ENCODE measurements around the gene LRP1B. TPM values are rescaled to one million over a fixed set of nuclear protein-coding genes. Genes with fewer than 3 reads are reported as not detected.
"Not testable (repeated sequence)": the region's sequence is repeated elsewhere in the genome, so short reads cannot be mapped to it uniquely, and the experiment has no call there.

Gene LRP1B
- total RNA-seq, 2 experiments from 2014 or later = not detected

DNA sequence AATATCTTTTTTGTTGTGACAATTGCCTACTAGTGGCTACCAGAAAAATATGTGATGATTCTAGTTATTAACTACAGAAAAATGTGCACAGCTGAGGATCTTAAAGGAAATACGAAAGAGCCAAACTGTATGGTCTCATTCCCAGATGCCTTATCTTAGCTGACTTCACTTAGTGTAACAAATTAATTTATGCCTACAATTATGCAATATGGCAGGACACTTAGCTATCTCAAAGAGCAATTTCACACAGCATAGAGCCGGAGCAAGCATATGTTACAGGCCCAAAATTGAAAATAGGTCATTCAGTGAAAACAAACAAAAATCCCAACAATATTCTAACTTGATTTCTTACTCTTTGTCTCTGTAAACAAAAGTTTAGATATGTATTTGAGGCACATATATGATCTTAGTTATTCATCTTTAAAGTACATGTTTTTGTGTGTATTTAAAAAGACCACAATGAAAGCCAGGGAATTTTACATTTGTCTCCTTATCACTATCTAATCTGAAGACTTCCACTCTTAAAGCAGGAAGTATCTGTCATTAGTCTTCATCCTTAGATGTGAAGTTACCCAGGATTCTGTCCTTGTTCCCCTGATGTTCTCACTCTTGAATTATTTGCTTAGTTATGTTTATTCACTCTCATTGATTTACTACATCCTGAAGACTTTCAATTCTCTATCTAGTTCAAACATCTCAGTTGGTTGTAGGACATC is 1771.6 kb downstream of the LRP1B start:
- intact Hi-C loops (cut with micrococcal nuclease) = no loop called here
- Mint-ChIP-seq H3K27me3 (no peaks in the 10 kb centered on the region), H3K36me3 (no peaks in the 10 kb centered on the region), H3K27ac (no peak overlapping the region), H3K4me3 (no peak overlapping the region), H3K9me3 (peaks cover 8% of the 10 kb centered on the region), H3K4me1 (ENCODE audit: low read depth) (no peaks in the 10 kb centered on the region)
- DNase-seq = no peak
- POLR2A ChIA-PET = no interaction called here
- CTCF ChIA-PET = no interaction called here

DNA sequence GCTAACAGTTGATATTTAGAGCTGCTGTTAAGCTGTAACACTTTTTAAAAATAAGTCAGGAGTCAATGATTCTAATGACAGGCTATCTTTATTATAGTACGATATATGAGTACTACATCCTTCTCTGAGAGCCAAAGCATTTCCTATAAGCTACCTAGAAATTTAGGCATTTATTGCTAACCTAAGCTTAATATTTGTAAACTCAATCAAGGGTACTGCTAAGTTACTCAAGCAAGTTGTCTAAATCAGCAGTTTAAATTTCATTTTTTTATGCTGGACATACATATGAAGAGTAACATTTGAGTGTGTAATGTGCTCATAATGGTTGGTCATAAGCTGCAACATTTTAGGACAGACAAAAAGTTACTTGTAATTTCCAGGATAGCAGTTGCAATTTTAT is 1774.1 kb downstream of the LRP1B start:
- Mint-ChIP-seq H3K4me1 (ENCODE audit: low read depth) (no peaks in the 10 kb centered on the region), H3K27me3 (no peaks in the 10 kb centered on the region), H3K27ac (no peak overlapping the region), H3K4me3 (no peak overlapping the region), H3K36me3 (no peaks in the 10 kb centered on the region), H3K9me3 (peaks cover 15% of the 10 kb centered on the region)
- CTCF ChIA-PET = no interaction called here
- POLR2A ChIA-PET = no interaction called here
- DNase-seq = no peak
- intact Hi-C loops (cut with micrococcal nuclease) = no loop called here

DNA sequence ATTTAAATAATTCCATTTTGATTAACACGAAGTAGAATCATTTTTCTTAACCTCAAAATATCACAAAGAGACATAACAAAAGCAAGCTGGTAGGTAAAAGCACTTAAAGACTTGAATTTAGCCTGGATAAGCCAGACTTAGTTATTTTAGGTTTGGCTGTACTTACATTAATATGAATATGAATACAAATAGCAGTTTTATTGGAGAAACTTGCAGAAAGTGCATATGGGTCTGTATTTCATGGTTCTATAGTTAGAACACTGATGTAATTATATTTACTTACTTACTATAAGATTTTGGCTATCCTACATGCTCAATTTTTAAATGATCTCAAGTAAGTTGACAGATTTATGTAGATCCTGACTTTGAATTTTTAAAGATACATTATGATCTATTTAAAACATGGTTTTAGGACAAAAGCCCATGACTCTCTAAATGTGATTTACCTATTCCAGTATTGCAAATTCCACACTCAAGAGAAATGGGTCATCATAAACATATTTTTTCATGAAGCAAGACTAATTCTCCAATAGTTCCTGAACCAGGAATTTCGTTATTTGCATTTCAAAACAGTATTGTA is 1775.2 kb downstream of the LRP1B start:
- intact Hi-C loops (cut with micrococcal nuclease) = no loop called here
- Mint-ChIP-seq H3K9me3 (peaks cover 15% of the 10 kb centered on the region), H3K36me3 (no peaks in the 10 kb centered on the region), H3K4me3 (no peak overlapping the region), H3K27me3 (no peaks in the 10 kb centered on the region), H3K27ac (no peak overlapping the region), H3K4me1 (ENCODE audit: low read depth) (no peaks in the 10 kb centered on the region)
- no peak for DNase-seq
- ChIA-PET CTCF (no interaction called here), POLR2A (no interaction called here)

DNA sequence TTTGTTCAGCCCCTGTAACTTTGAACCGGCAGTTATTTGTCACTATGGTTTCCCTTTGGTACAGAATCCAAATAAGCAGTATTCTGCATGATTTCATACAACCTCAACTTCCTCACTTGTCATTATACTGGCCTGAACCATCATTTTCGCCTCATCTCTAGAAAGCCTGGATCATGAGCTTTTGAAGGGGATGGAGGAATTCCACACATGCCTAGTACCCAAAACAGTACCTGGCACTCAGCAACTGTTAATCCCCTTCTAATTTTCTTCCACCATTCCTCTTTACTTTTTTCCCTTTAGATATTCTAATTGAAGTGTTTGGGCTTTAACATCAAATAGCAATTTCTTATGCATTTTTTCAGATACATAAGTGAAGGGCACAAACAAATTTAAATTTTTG is 1776.3 kb downstream of the LRP1B start:
- peaks cover 15% of the 10 kb centered on the region for H3K9me3 Mint-ChIP-seq
- H3K4me3 Mint-ChIP-seq = no peak overlapping the region
- H3K36me3 Mint-ChIP-seq = no peaks in the 10 kb centered on the region
- ChIA-PET POLR2A (no interaction called here), CTCF (no interaction called here)
- no peak overlapping the region for H3K27ac Mint-ChIP-seq
- H3K27me3 Mint-ChIP-seq = no peaks in the 10 kb centered on the region
- DNase-seq = no peak
- intact Hi-C loops (cut with micrococcal nuclease) = no loop called here
- H3K4me1 Mint-ChIP-seq (ENCODE audit: low read depth) = no peaks in the 10 kb centered on the region

DNA sequence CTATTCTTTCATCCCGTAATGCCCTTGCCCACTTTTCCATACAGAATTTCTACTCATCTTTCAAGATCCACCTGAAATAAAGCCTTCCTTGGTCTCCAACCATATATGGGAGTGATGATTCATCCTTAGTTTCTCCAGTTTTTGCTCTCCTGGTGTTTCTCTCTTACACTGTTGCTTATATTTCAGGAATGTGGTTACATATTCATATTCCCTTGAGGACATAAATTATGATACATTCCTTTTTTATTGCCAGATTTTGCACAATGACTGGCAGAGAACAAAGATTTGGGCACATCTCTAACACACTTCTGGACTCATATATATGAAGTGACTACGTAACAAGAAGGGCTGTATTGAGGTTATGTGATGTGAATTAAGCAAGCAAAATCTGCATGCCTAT is 1777.3 kb downstream of the LRP1B start:
- no peak overlapping the region for H3K4me3 Mint-ChIP-seq
- no peak overlapping the region for H3K27ac Mint-ChIP-seq
- POLR2A ChIA-PET = no interaction called here
- intact Hi-C loops (cut with micrococcal nuclease) = no loop called here
- H3K36me3 Mint-ChIP-seq = no peaks in the 10 kb centered on the region
- no peaks in the 10 kb centered on the region for H3K27me3 Mint-ChIP-seq
- peaks cover 10% of the 10 kb centered on the region for H3K9me3 Mint-ChIP-seq
- no peak for DNase-seq
- H3K4me1 Mint-ChIP-seq (ENCODE audit: low read depth) = no peaks in the 10 kb centered on the region
- CTCF ChIA-PET = no interaction called here

DNA sequence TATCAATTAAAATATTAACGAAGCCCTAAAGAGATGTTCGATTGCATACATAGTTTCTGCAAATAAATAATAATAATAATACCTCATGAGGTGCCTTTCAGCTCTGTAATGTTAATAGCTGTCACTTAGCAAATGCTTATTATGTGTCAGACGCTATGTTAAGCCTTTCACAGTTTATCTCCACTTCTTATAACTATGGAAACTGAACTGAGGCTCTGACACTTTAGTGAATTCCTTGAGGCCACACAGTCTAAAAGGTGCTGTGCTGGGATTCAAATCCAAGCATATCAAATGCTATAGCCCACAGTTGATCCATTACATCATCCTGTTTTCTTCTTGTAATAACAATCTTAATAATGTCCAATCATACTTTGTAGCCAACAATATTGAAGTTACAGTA is 1779.1 kb downstream of the LRP1B start:
- Mint-ChIP-seq H3K9me3 (peaks cover 9% of the 10 kb centered on the region), H3K36me3 (no peaks in the 10 kb centered on the region), H3K4me1 (ENCODE audit: low read depth) (no peaks in the 10 kb centered on the region), H3K4me3 (no peak overlapping the region), H3K27ac (no peak overlapping the region), H3K27me3 (no peaks in the 10 kb centered on the region)
- ChIA-PET CTCF (no interaction called here), POLR2A (no interaction called here)
- intact Hi-C loops (cut with micrococcal nuclease) = no loop called here
- DNase-seq = no peak

DNA sequence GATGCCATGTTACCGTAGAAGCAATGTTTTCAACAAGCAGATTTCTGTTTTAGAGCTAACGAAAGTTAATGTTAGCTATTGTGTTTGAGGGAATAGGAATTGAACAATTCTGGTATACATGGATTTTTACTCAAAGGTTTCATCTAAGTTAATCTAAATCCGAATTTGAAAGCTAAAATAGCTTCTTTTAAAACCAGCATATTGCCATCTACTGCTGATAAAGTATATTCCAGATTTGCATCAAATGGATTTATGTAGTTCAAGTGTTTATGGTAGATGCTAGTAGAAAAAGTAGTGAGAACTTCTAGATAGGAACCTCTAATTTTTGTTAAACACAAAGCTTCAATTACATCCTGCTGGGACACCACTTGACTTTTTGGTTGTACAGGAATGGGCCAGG is 1781.1 kb downstream of the LRP1B start:
- intact Hi-C loops (cut with micrococcal nuclease) = no loop called here
- DNase-seq = no peak
- ChIA-PET POLR2A (no interaction called here), CTCF (no interaction called here)
- Mint-ChIP-seq H3K27me3 (no peaks in the 10 kb centered on the region), H3K27ac (no peak overlapping the region), H3K9me3 (peaks cover 9% of the 10 kb centered on the region), H3K4me3 (no peak overlapping the region), H3K4me1 (ENCODE audit: low read depth) (no peaks in the 10 kb centered on the region), H3K36me3 (no peaks in the 10 kb centered on the region)

DNA sequence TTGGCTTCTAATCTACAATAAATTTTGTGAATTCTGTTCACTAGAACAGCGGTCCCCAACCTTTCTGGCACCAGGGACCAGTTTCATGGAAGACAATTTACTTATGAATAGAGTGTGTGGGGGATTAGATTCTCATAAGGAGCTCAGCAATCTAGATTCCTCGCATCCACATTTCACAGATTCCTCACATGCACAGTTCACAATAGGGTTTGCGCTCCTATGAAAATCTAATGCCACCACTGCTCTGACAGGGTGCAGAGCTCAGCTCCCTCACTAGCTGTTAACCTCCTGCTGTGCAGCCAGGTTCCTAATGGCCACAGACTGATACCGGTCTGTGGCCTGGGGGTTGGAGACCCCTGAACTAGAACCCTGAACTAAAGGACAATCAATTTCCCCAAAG is 1782.0 kb downstream of the LRP1B start:
- CTCF ChIA-PET = no interaction called here
- no peaks in the 10 kb centered on the region for H3K27me3 Mint-ChIP-seq
- no peaks in the 10 kb centered on the region for H3K4me1 Mint-ChIP-seq (ENCODE audit: low read depth)
- no peak overlapping the region for H3K4me3 Mint-ChIP-seq
- H3K9me3 Mint-ChIP-seq = peaks cover 6% of the 10 kb centered on the region
- H3K27ac Mint-ChIP-seq = no peak overlapping the region
- DNase-seq = no peak
- no peaks in the 10 kb centered on the region for H3K36me3 Mint-ChIP-seq
- POLR2A ChIA-PET = no interaction called here
- intact Hi-C loops (cut with micrococcal nuclease) = no loop called here

DNA sequence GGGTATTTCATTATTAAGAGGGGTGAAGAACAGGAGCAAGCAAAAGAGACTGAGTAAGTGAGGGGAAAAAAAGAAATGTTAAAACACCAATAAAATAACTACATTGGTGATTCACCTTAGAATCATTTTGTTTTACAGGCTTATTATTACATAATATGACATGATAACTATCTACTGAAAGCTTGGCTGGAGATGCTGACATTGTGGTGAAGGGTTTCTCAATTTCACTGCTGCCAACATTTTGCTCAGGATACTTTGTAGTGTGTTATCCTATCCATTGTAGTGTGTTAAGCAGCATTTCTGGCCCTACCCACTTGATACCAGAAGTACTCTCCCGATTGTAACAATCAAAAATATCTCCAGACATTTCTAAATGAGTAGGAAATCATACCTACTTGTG is 1786.0 kb downstream of the LRP1B start:
- Mint-ChIP-seq H3K27me3 (no peaks in the 10 kb centered on the region), H3K36me3 (no peaks in the 10 kb centered on the region), H3K27ac (no peak overlapping the region), H3K4me1 (ENCODE audit: low read depth) (no peaks in the 10 kb centered on the region), H3K9me3 (peaks cover 6% of the 10 kb centered on the region), H3K4me3 (no peak overlapping the region)
- CTCF ChIA-PET = no interaction called here
- POLR2A ChIA-PET = no interaction called here
- DNase-seq = no peak
- intact Hi-C loops (cut with micrococcal nuclease) = no loop called here

DNA sequence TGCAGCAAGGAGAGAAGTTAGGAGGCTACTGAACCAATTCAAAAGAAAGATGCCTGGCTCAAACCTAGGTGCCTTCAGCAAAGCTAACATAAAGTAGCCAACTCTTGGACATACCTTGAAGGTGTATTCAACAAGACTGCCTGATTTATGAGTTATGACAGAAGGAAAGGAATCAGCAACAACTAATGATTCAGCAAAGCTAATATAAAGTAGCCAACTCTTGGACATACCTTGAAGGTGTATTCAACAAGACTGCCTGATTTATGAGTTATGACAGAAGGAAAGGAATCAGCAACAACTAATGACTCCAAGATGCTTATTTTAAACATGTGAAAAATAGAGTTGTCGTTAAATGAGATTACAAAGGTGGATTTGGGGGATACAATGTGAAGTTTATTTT is 1786.5 kb downstream of the LRP1B start:
- H3K36me3 Mint-ChIP-seq; H3K4me1 Mint-ChIP-seq (ENCODE audit: low read depth); CTCF ChIA-PET; H3K27ac Mint-ChIP-seq; intact Hi-C loops (cut with micrococcal nuclease); H3K4me3 Mint-ChIP-seq; H3K9me3 Mint-ChIP-seq; POLR2A ChIA-PET; H3K27me3 Mint-ChIP-seq; DNase-seq: not testable (repeated sequence)

DNA sequence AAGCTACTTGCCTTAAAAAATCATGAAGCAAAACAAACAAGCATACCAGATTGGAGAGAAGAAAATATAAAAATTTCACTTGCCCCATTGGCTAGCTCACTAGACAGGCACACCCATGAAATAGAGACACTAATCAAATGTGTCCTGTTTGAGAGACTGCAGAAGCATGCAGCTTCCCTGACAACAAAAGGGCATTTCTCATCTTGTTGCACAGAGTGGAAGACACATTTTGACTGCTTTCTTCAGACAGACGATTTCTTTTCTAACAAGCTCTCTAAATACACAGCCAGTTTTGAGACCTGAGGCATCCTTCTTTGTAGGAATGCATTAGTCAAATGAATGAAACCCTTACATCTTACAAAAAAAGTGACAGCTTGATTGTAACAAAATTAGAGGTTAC is 1792.0 kb downstream of the LRP1B start:
- Mint-ChIP-seq H3K27ac (no peak overlapping the region), H3K27me3 (no peaks in the 10 kb centered on the region), H3K4me3 (no peak overlapping the region), H3K36me3 (no peaks in the 10 kb centered on the region), H3K9me3 (peaks cover 19% of the 10 kb centered on the region), H3K4me1 (ENCODE audit: low read depth) (no peaks in the 10 kb centered on the region)
- CTCF ChIA-PET = no interaction called here
- no peak for DNase-seq
- POLR2A ChIA-PET = no interaction called here
- intact Hi-C loops (cut with micrococcal nuclease) = no loop called here

DNA sequence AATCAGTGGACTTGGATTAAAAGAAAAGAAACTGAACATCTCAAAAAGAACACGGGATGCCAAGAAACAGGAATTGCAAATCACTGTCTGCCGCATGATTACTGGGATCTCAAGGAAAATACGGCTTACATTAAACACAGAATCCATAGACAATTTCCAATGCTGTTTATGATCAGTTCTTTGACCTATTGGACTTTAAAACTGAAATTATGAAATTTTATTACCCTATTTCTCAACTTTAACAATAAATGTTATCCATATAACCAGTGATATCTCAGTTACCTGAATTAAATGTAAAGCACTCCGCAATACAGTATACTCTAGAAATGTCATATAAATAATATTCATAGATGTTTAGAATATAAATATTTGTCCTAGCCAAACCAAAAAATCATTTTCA is 1793.8 kb downstream of the LRP1B start:
- Mint-ChIP-seq H3K9me3 (peaks cover 19% of the 10 kb centered on the region), H3K4me3 (no peak overlapping the region), H3K27ac (no peak overlapping the region), H3K36me3 (no peaks in the 10 kb centered on the region), H3K4me1 (ENCODE audit: low read depth) (no peaks in the 10 kb centered on the region), H3K27me3 (no peaks in the 10 kb centered on the region)
- DNase-seq = no peak
- intact Hi-C loops (cut with micrococcal nuclease) = no loop called here
- ChIA-PET POLR2A (no interaction called here), CTCF (no interaction called here)

DNA sequence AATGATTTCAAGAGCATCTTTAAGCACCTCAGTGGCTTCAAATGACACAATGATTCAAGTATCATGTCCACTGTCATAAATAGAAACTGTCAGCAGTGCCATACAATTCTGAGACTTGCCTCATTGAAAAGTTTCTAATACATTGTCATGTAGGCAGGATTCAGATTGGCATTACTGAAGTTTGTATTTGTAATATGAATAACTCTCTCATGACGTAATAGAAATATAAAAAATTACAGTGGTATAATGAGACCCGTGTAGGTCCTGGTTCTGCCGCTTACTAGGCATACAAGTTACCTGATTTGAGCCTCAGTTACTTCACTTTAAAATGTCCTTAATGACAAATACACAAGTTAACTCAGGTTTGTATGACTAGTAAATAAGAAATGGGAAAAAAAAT is 1814.5 kb downstream of the LRP1B start:
- intact Hi-C loops (cut with micrococcal nuclease) = no loop called here
- Mint-ChIP-seq H3K27ac (no peak overlapping the region), H3K9me3 (peaks cover 12% of the 10 kb centered on the region), H3K4me3 (no peak overlapping the region), H3K36me3 (no peaks in the 10 kb centered on the region), H3K4me1 (ENCODE audit: low read depth) (no peaks in the 10 kb centered on the region), H3K27me3 (no peaks in the 10 kb centered on the region)
- ChIA-PET POLR2A (no interaction called here), CTCF (no interaction called here)
- no peak for DNase-seq

All from activated CD4-positive, alpha-beta memory T cell treated with anti-CD3 and anti-CD28 coated beads for 36 hours (primary cell).